ENCODE measurements around the gene DACH2. TPM values are rescaled to one million over a fixed set of nuclear protein-coding genes. Genes with fewer than 3 reads are reported as not detected.

DACH2 gene
- total RNA-seq, 1 donor, result 0.09 TPM

GRCh38 chrX:86436116-86436515, 287.9 kb downstream of the DACH2 start:
- TF ChIP-seq CTCF (IDR thresholded peaks at IDR 0.05; ENCODE audit: insufficient read depth, low read length), result no peak
- DNase-seq (ENCODE audit: low read depth), result no peak
- no peak overlapping the region for H3K4me3 ChIP-seq (ENCODE audit: low read depth, low read length)

DNA sequence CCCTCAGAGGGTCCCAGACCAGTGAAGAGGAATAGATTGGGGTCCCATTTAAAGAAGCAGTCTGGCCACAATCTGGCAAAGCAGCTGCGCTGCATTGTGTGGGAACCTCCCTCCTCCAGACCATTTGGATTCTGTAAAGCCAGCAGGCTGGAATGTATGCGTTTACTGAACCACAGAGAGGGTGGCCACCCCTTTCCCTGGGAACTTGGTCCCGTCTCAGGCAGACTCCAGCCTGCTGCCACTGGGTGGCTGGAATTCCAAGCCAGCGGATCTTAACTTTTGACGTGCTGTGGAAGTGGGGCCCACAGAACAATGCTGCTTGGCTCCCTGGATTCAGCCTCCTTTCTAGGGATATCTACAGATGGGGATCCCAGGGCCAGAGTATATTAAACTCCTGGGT, 307.2 kb downstream of the DACH2 start:
- no peak overlapping the region for H3K4me3 ChIP-seq (ENCODE audit: low read depth, low read length)
- DNase-seq (ENCODE audit: low read depth), result no peak
- no peak for TF ChIP-seq CTCF (IDR thresholded peaks at IDR 0.05; ENCODE audit: insufficient read depth, low read length)

GRCh38 chrX:86460760-86461159, 312.5 kb downstream of the DACH2 start:
- TF ChIP-seq CTCF (IDR thresholded peaks at IDR 0.05; ENCODE audit: insufficient read depth, low read length), result no peak
- no peak for DNase-seq (ENCODE audit: low read depth)
- no peak overlapping the region for H3K4me3 ChIP-seq (ENCODE audit: low read depth, low read length)

- no peak for DNase-seq (ENCODE audit: low read depth)
- no peak for TF ChIP-seq CTCF (IDR thresholded peaks at IDR 0.05; ENCODE audit: insufficient read depth, low read length)
- no peak overlapping the region for H3K4me3 ChIP-seq (ENCODE audit: low read depth, low read length)
Observed at GRCh38 chrX:86504297-86504696, 356.0 kb downstream of the DACH2 start.

GRCh38 chrX:86507331-86507730, 359.1 kb downstream of the DACH2 start:
- TF ChIP-seq CTCF (IDR thresholded peaks at IDR 0.05; ENCODE audit: insufficient read depth, low read length), result no peak
- no peak overlapping the region for H3K4me3 ChIP-seq (ENCODE audit: low read depth, low read length)
- no peak for DNase-seq (ENCODE audit: low read depth)

DNA sequence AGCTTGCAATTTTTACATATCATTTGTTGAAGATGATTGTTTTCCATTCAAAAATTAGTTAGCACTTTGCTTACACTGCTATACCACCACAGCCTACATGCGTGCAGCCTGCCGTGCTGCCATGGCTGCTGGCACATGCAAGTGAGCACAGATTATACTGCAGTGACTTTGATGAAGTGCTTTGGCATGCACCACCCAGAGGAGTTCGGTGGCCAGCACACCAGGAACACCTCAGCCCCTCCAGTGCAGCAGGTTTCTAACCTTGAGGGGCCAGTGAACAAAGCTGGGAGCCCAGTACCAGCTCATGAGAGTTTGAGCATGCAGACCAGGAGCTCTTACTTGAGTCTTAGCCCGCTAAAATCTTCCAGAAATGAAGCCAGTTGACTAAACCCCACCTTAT, 431.5 kb downstream of the DACH2 start:
- no peak for DNase-seq (ENCODE audit: low read depth)
- no peak overlapping the region for H3K4me3 ChIP-seq (ENCODE audit: low read depth, low read length)
- TF ChIP-seq CTCF (IDR thresholded peaks at IDR 0.05; ENCODE audit: insufficient read depth, low read length), result no peak

GRCh38 chrX:86604607-86605006, 456.4 kb downstream of the DACH2 start:
- no peak for TF ChIP-seq CTCF (IDR thresholded peaks at IDR 0.05; ENCODE audit: insufficient read depth, low read length)
- H3K4me3 ChIP-seq (ENCODE audit: low read depth, low read length), result no peak overlapping the region
- no peak for DNase-seq (ENCODE audit: low read depth)

Data from fibroblast of the aortic adventitia (primary cell).